Measurements from ENCODE around the gene ADAM15. TPM values are rescaled to one million over a fixed set of nuclear protein-coding genes. Genes with fewer than 3 reads are reported as not detected.

Gene ADAM15
- total RNA-seq, 4 donors from 2014 or later: 232 to 289 (median 279) TPM

DNA sequence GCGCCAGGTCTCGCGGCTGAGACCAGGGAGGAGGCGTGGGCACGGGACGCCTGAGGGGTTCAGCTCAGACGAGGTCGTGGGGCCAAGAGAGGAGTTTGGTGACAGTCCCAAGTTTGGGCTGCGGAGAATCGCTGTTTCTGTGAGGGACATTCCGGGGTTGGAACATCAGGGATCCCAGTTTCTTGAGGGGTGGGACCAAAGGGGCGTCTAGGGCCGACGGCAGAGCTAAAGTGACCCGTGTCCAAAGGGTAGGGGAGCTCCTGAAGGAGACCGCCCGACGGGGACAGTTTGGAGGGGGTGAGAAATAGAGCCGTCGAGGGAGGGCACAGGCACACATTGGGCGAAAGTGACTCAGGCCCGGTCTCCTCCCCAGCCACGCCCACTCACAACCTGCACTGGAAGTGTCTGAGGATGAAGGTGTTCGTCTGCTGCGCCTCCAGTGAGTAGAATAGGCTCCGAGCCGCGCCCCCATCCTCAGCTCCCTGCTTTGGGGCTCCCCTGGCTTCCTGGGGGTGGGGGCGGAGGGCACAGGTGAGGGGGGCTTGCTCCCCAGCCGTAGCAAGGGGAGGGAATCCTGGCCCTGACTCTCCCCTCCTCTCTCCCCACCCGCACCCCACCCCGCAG, 34.5 kb downstream of the ADAM15 start:
- WGBS, 2 donors: 2% methylated on average over 27 of the region's 32 CpGs
- intact Hi-C loops (cut with DNase I; ENCODE audit: low total_unique reads): no loop called here
- H3K4me3 ChIP-seq (ENCODE audit: low read depth, poor library complexity, severe bottlenecking): peak overlapping the region; percentile 26
- DNase-seq (ENCODE audit: low spot score in 2 of 2): peak; percentile 81 to 96
- no peak for TF ChIP-seq POLR2A (IDR thresholded peaks at IDR 0.05)
- TF ChIP-seq, protein P1, sequence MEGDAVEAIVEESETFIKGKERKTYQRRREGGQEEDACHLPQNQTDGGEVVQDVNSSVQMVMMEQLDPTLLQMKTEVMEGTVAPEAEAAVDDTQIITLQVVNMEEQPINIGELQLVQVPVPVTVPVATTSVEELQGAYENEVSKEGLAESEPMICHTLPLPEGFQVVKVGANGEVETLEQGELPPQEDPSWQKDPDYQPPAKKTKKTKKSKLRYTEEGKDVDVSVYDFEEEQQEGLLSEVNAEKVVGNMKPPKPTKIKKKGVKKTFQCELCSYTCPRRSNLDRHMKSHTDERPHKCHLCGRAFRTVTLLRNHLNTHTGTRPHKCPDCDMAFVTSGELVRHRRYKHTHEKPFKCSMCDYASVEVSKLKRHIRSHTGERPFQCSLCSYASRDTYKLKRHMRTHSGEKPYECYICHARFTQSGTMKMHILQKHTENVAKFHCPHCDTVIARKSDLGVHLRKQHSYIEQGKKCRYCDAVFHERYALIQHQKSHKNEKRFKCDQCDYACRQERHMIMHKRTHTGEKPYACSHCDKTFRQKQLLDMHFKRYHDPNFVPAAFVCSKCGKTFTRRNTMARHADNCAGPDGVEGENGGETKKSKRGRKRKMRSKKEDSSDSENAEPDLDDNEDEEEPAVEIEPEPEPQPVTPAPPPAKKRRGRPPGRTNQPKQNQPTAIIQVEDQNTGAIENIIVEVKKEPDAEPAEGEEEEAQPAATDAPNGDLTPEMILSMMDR (IDR thresholded peaks at IDR 0.05): no peak

DNA sequence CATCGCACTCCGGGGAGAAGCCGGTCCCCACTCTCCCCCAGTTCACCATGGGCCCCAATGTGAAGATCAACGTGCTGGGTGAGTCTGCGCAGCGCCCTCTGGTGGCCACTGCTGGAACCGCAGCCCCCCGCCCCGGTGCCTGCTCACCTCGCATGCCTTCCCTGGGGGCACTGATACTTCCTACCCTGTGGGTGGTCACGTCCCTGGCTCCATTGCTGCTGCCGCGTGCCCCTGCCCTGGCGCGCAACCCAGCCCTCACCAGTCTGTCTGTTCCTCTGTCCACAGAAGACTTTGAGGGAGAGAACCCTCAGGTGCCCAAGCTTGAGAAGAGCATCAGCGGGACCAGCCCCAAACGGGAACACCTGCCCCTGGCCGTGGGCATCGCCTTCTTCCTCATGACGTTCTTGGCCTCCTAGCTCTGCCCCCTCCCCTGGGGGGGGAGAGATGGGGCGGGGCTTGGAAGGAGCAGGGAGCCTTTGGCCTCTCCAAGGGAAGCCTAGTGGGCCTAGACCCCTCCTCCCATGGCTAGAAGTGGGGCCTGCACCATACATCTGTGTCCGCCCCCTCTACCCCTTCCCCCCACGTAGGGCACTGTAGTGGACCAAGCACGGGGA, 35.1 kb downstream of the ADAM15 start:
- no peak for TF ChIP-seq POLR2A (IDR thresholded peaks at IDR 0.05)
- TF ChIP-seq, protein P1 (IDR thresholded peaks at IDR 0.05): peak in 1 of 3 donors; percentile 93
- WGBS, 2 donors: 23 to 24% methylated on average over 9 to 17 of the region's 24 CpGs
- peak; percentile 62 to 96 for DNase-seq (ENCODE audit: low spot score in 2 of 2)
- no peak overlapping the region for H3K4me3 ChIP-seq (ENCODE audit: low read depth, poor library complexity, severe bottlenecking)
- intact Hi-C loops (cut with DNase I; ENCODE audit: low total_unique reads): no loop called here

DNA sequence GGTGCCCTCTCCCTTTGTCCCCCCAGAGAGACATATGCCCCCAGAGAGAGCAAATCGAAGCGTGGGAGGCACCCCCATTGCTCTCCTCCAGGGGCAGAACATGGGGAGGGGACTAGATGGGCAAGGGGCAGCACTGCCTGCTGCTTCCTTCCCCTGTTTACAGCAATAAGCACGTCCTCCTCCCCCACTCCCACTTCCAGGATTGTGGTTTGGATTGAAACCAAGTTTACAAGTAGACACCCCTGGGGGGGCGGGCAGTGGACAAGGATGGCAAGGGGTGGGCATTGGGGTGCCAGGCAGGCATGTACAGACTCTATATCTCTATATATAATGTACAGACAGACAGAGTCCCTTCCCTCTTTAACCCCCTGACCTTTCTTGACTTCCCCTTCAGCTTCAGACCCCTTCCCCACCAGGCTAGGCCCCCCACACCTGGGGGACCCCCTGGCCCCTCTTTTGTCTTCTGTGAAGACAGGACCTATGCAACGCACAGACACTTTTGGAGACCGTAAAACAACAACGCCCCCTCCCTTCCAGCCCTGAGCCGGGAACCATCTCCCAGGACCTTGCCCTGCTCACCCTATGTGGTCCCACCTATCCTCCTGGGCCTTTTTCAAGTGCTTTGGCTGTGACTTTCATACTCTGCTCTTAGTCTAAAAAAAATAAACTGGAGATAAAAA, 35.9 kb downstream of the ADAM15 start:
- TF ChIP-seq POLR2A (IDR thresholded peaks at IDR 0.05): no peak
- TF ChIP-seq, protein P1 (IDR thresholded peaks at IDR 0.05): no peak
- no peak overlapping the region for H3K4me3 ChIP-seq (ENCODE audit: low read depth, poor library complexity, severe bottlenecking)
- intact Hi-C loops (cut with DNase I; ENCODE audit: low total_unique reads): no loop called here
- 69 to 70% methylated on average over 8 of the region's 8 CpGs for WGBS, 2 donors
- no peak for DNase-seq (ENCODE audit: low spot score in 2 of 2)

DNA sequence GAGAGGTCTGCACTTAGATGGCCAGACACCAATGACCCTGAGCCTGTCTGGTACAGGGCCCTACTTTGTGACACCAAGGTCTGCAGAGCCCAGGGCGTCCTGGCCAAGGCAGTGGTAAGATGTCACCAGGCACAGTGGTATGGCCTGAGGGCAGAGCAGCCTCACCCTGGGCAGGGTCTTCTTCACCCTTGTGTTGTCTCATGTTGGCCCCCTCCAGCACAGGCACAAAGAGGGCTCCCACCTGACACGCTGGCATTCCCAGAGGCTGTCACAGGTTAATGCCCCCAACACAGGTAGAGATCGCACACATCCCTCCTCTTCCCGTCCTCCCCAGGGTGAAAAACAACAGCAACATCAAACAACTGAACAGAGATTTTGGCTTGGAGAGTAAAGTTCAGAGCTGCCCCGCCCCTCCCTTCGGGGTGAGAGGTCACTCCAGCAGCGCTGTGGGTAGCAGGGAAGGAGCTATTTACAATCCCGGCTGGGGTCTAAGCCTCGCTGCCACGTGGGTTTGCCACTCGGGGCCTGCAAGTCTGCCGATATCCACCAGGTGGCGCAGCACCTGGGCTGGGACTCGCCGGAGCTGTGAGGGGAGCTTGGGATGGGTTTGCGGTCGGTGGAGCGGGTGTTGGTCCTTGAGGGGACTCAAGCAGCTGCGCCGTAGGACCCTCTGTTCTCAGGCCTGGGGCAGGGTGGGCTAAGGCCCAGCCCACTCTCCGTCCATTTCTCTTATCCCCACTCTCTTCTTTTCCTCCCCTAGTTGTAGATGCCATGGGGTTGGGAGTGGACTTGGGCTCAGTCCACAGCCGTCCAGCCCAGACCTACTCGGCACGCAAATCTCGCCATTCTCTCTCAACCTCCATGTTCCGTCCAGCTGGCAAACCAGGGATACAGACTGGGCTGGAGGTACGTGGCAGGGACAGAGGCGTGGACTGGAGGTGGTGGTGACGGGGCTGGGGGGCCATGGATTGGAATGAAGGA, 40.2 kb downstream of the ADAM15 start:
- DNase-seq (ENCODE audit: low spot score in 2 of 2): peak; percentile 66 to 95
- no peak overlapping the region for H3K4me3 ChIP-seq (ENCODE audit: low read depth, poor library complexity, severe bottlenecking)
- TF ChIP-seq, protein P1 (IDR thresholded peaks at IDR 0.05): peak in 1 of 3 donors; percentile 78
- TF ChIP-seq POLR2A (IDR thresholded peaks at IDR 0.05): no peak
- 16 to 22% methylated on average over 27 to 29 of the region's 29 CpGs for WGBS, 2 donors
- intact Hi-C loops (cut with DNase I; ENCODE audit: low total_unique reads): loop anchor here (2.0 kb wide), 1 partner anchor 77 kb away; no protein-coding TSS in a partner anchor

DNA sequence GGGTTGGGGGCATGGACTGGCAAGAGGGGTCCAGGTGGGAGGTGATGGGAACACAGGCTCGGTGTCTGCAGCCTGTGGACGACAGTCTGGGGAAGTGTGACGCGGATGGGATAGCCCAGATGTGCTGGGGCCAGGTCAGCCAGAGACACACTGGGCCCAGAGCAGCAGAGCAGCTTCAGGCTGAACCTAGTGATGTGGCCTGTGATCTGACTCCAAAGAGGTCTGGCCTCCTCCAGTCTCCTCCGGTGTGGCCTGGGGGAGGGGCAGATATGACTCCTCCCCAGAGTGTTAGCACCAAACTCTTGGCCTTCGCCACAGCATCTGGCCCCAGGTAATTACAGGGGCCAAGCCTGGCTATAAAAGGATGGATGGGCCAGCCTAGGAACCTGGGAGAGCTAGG, 41.0 kb downstream of the ADAM15 start:
- 76 to 90% methylated on average over 5 to 6 of the region's 6 CpGs for WGBS, 2 donors
- intact Hi-C loops (cut with DNase I; ENCODE audit: low total_unique reads): no loop called here
- no peak overlapping the region for H3K4me3 ChIP-seq (ENCODE audit: low read depth, poor library complexity, severe bottlenecking)
- DNase-seq (ENCODE audit: low spot score in 2 of 2): no peak
- TF ChIP-seq, protein P1 (IDR thresholded peaks at IDR 0.05): no peak
- TF ChIP-seq POLR2A (IDR thresholded peaks at IDR 0.05): no peak

Data from lower leg skin (tissue), 4 donors.